MM.1S (cell line): Measurements from ENCODE around the gene CSNK2A3.
"Not testable (repeated sequence)": the region's sequence is repeated elsewhere in the genome, so short reads cannot be mapped to it uniquely, and the experiment has no call there.

Experiments
- DNase-seq: peaks from one replicate; pipeline ENCODE4 v3.0.0-alpha.2; 2015
- H2AFZ ChIP-seq: fragments of 300-600 bp; sonication (generic); 2 replicates; pipeline ENCODE4 v1.6.0; 2016; ENCODE audit warnings: antibody characterized with exemption, low read length
- H3F3A ChIP-seq: fragments of 300-600 bp; sonication (generic); 2 replicates; pipeline ENCODE4 v1.6.1; 2016; ENCODE audit warnings: mild to moderate bottlenecking, antibody characterized with exemption, low read length, moderate library complexity, mixed read lengths; ENCODE audit not compliant: insufficient read depth
- H3K27ac ChIP-seq: fragments of 300-600 bp; sonication (generic); 2 replicates; pipeline ENCODE4 v1.5.1; 2016; ENCODE audit warnings: mild to moderate bottlenecking, low read length
- H3K27me3 ChIP-seq: fragments of 300-600 bp; sonication (generic); replicated peaks from 2 replicates; pipeline ENCODE4 v1.6.0; 2016; ENCODE audit warnings: low read length; ENCODE audit not compliant: insufficient read depth
- H3K36me3 ChIP-seq: fragments of 300-600 bp; sonication (generic); replicated peaks from 2 replicates; pipeline ENCODE4 v1.6.1; 2016; ENCODE audit warnings: mild to moderate bottlenecking, low read length, mixed read lengths; ENCODE audit not compliant: insufficient read depth
- H3K4me1 ChIP-seq: fragments of 300-600 bp; sonication (generic); 2 replicates; pipeline ENCODE4 v1.6.1; 2016; ENCODE audit warnings: low read length, mixed read lengths
- H3K4me2 ChIP-seq: fragments of 300-600 bp; sonication (generic); 2 replicates; pipeline ENCODE4 v1.6.0; 2016; ENCODE audit warnings: low read depth, low read length
- H3K4me3 ChIP-seq: fragments of 300-600 bp; sonication (generic); 2 replicates; pipeline ENCODE4 v1.5.1; 2016; ENCODE audit warnings: low read length, mixed read lengths
- H3K79me2 ChIP-seq: fragments of 300-600 bp; sonication (generic); 2 replicates; pipeline ENCODE4 v1.6.1; 2016; ENCODE audit warnings: mixed run types, low read length, mixed read lengths
- H3K9ac ChIP-seq: fragments of 300-600 bp; sonication (generic); 2 replicates; pipeline ENCODE4 v1.6.1; 2016; ENCODE audit warnings: low read length, mixed read lengths
- H3K9me2 ChIP-seq: fragments of 300-600 bp; sonication (generic); replicated peaks from 2 replicates; pipeline ENCODE4 v1.6.1; 2016; ENCODE audit warnings: mild to moderate bottlenecking, low read length, mixed read lengths; ENCODE audit not compliant: insufficient read depth
- H3K9me3 ChIP-seq: fragments of 300-600 bp; sonication (generic); replicated peaks from 2 replicates; pipeline ENCODE4 v1.6.1; 2016; ENCODE audit warnings: mild to moderate bottlenecking, low read length, mixed read lengths; ENCODE audit not compliant: insufficient read depth
- H4K20me1 ChIP-seq: fragments of 300-600 bp; sonication (generic); 2 replicates; pipeline ENCODE4 v1.6.1; 2016; ENCODE audit warnings: mild to moderate bottlenecking, low read length, moderate library complexity, mixed read lengths; ENCODE audit not compliant: insufficient read depth
- CTCF ChIP-seq: fragments of 300-600 bp; sonication (generic); IDR thresholded peaks from 2 replicates; pipeline ENCODE4 v1.5.1; 2016; ENCODE audit warnings: antibody characterized with exemption, low read length, mixed read lengths
- EZH2 ChIP-seq: fragments of 300-600 bp; sonication (generic); optimal IDR thresholded peaks from 2 replicates; pipeline ENCODE3; 2017; ENCODE audit warnings: low read depth, mild to moderate bottlenecking, antibody characterized with exemption, low read length, mixed read lengths
- EZH2phosphoT487 ChIP-seq: fragments of 300-600 bp; sonication (generic); IDR thresholded peaks from 2 replicates; pipeline ENCODE4 v1.6.1; 2018; ENCODE audit warnings: antibody characterized with exemption, low read length

Gene CSNK2A3

GRCh38 chr11:11363674-11364073 lies 10.6 kb upstream of the CSNK2A3 start:
- Histone ChIP-seq H4K20me1 (no peaks in the 10 kb centered on the region), H3K4me3 (no peak overlapping the region), H3K9me2 (no peaks in the 10 kb centered on the region), H2AFZ (no peak overlapping the region), H3K4me1 (no peaks in the 10 kb centered on the region), H3K27ac (no peak overlapping the region), H3K9ac (no peak overlapping the region), H3K9me3 (no peaks in the 10 kb centered on the region), H3F3A (no peaks in the 10 kb centered on the region), H3K4me2 (no peak overlapping the region), H3K27me3 (no peaks in the 10 kb centered on the region), H3K79me2 (no peaks in the 10 kb centered on the region), H3K36me3 (no peaks in the 10 kb centered on the region)
- no peak for DNase-seq
- TF ChIP-seq EZH2 = no peak
- TF ChIP-seq EZH2phosphoT487 = no peak
- no peak for TF ChIP-seq CTCF

GRCh38 chr11:11359611-11360010 lies 6.6 kb upstream of the CSNK2A3 start:
- no peaks in the 10 kb centered on the region for H3K27me3 ChIP-seq
- H3K27ac ChIP-seq = no peak overlapping the region
- H3K9me2 ChIP-seq = no peaks in the 10 kb centered on the region
- H3F3A ChIP-seq = no peaks in the 10 kb centered on the region
- H3K36me3 ChIP-seq = no peaks in the 10 kb centered on the region
- H3K4me3 ChIP-seq = no peak overlapping the region
- no peak overlapping the region for H3K4me2 ChIP-seq
- H3K4me1 ChIP-seq = no peaks in the 10 kb centered on the region
- no peaks in the 10 kb centered on the region for H3K79me2 ChIP-seq
- H2AFZ ChIP-seq = no peak overlapping the region
- H3K9ac ChIP-seq = no peak overlapping the region
- DNase-seq = no peak
- H3K9me3 ChIP-seq = no peaks in the 10 kb centered on the region
- TF ChIP-seq EZH2phosphoT487 = no peak
- no peak for TF ChIP-seq CTCF
- no peak for TF ChIP-seq EZH2
- no peaks in the 10 kb centered on the region for H4K20me1 ChIP-seq

- H3K4me1 ChIP-seq = no peaks in the 10 kb centered on the region
- H3K9me2 ChIP-seq = no peaks in the 10 kb centered on the region
- TF ChIP-seq CTCF = no peak
- no peak for TF ChIP-seq EZH2phosphoT487
- H3K27me3 ChIP-seq = no peaks in the 10 kb centered on the region
- no peak overlapping the region for H2AFZ ChIP-seq
- DNase-seq = no peak
- no peaks in the 10 kb centered on the region for H3K9me3 ChIP-seq
- H3K9ac ChIP-seq = no peak overlapping the region
- no peaks in the 10 kb centered on the region for H3K36me3 ChIP-seq
- no peak overlapping the region for H3K27ac ChIP-seq
- no peak overlapping the region for H3K4me3 ChIP-seq
- no peaks in the 10 kb centered on the region for H4K20me1 ChIP-seq
- H3K79me2 ChIP-seq = no peaks in the 10 kb centered on the region
- H3F3A ChIP-seq = no peaks in the 10 kb centered on the region
- H3K4me2 ChIP-seq = no peak overlapping the region
Measured at GRCh38 chr11:11356842-11357241, 3.8 kb upstream of the CSNK2A3 start.

- not testable (repeated sequence) for H3K79me2 ChIP-seq, H3K4me2 ChIP-seq, H3K9me3 ChIP-seq, H3K4me1 ChIP-seq, H3K36me3 ChIP-seq, DNase-seq, H3K9ac ChIP-seq, H3F3A ChIP-seq, H4K20me1 ChIP-seq, H3K4me3 ChIP-seq, H3K27ac ChIP-seq, H3K9me2 ChIP-seq, H3K27me3 ChIP-seq, H2AFZ ChIP-seq
Measured at GRCh38 chr11:11351851-11352250, 1.2 kb downstream of the CSNK2A3 start.
